K562 (cell line): ENCODE measurements around the gene TMEM273. TPM values are rescaled to one million over a fixed set of nuclear protein-coding genes. Genes with fewer than 3 reads are reported as not detected.

Experiments
- CREBBP ChIP-seq: IDR thresholded peaks from one replicate; pipeline ENCODE4 v1.6.1; 2012; ENCODE audit warnings: low read depth, mild to moderate bottlenecking, control low read depth, inconsistent platforms, low read length
- CUX1 ChIP-seq: fragments of 200-800 bp; sonication (Bioruptor generic); IDR thresholded peaks from 2 replicates; pipeline ENCODE4 v1.6.1; 2016; ENCODE audit warnings: missing genetic modification characterization, missing compliant biosample characterization
- DLX4 ChIP-seq: fragments of 250-450 bp; sonication (Bioruptor Pico); IDR thresholded peaks from 2 replicates; pipeline ENCODE4 v1.6.1; 2021; ENCODE audit warnings: mild to moderate bottlenecking
- FOXK1 ChIP-seq: sonication (generic); formaldehyde crosslinking; IDR thresholded peaks from 2 replicates; pipeline ENCODE4 v1.8.0; 2022; ENCODE audit warnings: missing genetic modification reagents, mild to moderate bottlenecking, borderline replicate concordance
- GMEB1 ChIP-seq: fragments of 250-450 bp; sonication (Bioruptor Pico); IDR thresholded peaks from 2 replicates; pipeline ENCODE4 v1.4.0; 2020; ENCODE audit warnings: mild to moderate bottlenecking
- KDM2B ChIP-seq: fragments of 250-450 bp; sonication (Bioruptor Pico); IDR thresholded peaks from 2 replicates; pipeline ENCODE4 v1.8.0; 2021; ENCODE audit warnings: mild to moderate bottlenecking, moderate library complexity
- NFE2 ChIP-seq: IDR thresholded peaks from 2 replicates; pipeline ENCODE4 v1.6.1; 2014; ENCODE audit warnings: antibody characterized with exemption, low read depth
- NR2F6 ChIP-seq: fragments of 450-650 bp; formaldehyde crosslinking; IDR thresholded peaks from 2 replicates; pipeline ENCODE4 v1.4.0; 2020; ENCODE audit warnings: mild to moderate bottlenecking
- PHF21A ChIP-seq: fragments of 450-650 bp; IDR thresholded peaks from 2 replicates; pipeline ENCODE4 v1.6.1; 2017; ENCODE audit warnings: low read depth, borderline replicate concordance
- SMARCA5 ChIP-seq: fragments of 450-650 bp; IDR thresholded peaks from 2 replicates; pipeline ENCODE4 v1.6.1; 2016
- SOX6 ChIP-seq: fragments of 450-650 bp; IDR thresholded peaks from 2 replicates; pipeline ENCODE4 v1.6.1; 2014; ENCODE audit warnings: mild to moderate bottlenecking
- TBP ChIP-seq: optimal IDR thresholded peaks from 2 replicates; pipeline ENCODE3; 2011; ENCODE audit warnings: low read depth, low read length, improper control_type of control experiment
- ZBTB2 ChIP-seq: fragments of 450-650 bp; IDR thresholded peaks from 2 replicates; pipeline ENCODE4 v1.6.1; 2016; ENCODE audit warnings: antibody characterized with exemption
- ZNF212 ChIP-seq: fragments of 450-650 bp; formaldehyde crosslinking; IDR thresholded peaks from 2 replicates; pipeline ENCODE4 v1.4.0; 2020; ENCODE audit warnings: mild to moderate bottlenecking
- ZNF41 ChIP-seq: fragments of 250-450 bp; sonication (Bioruptor Pico); conservative IDR thresholded peaks from 2 replicates; pipeline ENCODE4 v1.4.0; 2020; ENCODE audit warnings: mild to moderate bottlenecking
- polyA plus RNA-seq, 8 experiments: library from polyadenylated mRNA; depleted of rRNA in 4 of 8; stranded (reverse) in 5 of 8; unstranded in 3 of 8; fragments of >200 nt; fragmentation: Nextera tagmentation in 2 of 8; fragmentation: Illumina TruSeq in 1 of 8; extraction: Ambion mirVana in 2 of 8; extraction: Trizol in 1 of 8; gene quantifications; 2 replicates each; pipeline versions ENCODE4 v1.2.1 to v1.2.3, GENCODE V29; 2011 to 2014; ENCODE audit warnings: inconsistent platforms in 1 of 8, missing spikeins in 1 of 8
- total RNA-seq, 7 experiments: library from RNA; depleted of rRNA in 6 of 7; stranded (reverse); fragments of >200 nt in 6 of 7; fragmentation: Illumina TruSeq in 2 of 7; extraction: Trizol in 2 of 7; gene quantifications; 2 replicates each; pipeline versions ENCODE4 v1.2.1 to v1.2.3, GENCODE V29; 2011 to 2021; ENCODE audit warnings: low replicate concordance in 1 of 7
- TF ChIP-seq, protein P1 (sequence below): fragments of 250-450 bp; sonication (Bioruptor Pico); IDR thresholded peaks from 2 replicates; pipeline ENCODE4 v1.5.1; 2021; ENCODE audit warnings: mild to moderate bottlenecking
- TF ChIP-seq, protein P2 (sequence below): fragments of 250-450 bp; sonication (Bioruptor Pico); IDR thresholded peaks from 2 replicates; pipeline ENCODE4 v1.8.0; 2021; ENCODE audit warnings: moderate library complexity, mild to moderate bottlenecking, inconsistent platforms

The TMEM273 gene
- total and polyA plus RNA-seq, 9 of the 15 experiments (the other 6 are each of a cell fraction or from before 2014, with no cell fraction given): 39.2 to 131 (median 95.6) TPM

GRCh38 chr10:49173201-49173772, 14.9 kb downstream of the TMEM273 start (continued):
- TF ChIP-seq CUX1: no peak
- TF ChIP-seq, protein P1, sequence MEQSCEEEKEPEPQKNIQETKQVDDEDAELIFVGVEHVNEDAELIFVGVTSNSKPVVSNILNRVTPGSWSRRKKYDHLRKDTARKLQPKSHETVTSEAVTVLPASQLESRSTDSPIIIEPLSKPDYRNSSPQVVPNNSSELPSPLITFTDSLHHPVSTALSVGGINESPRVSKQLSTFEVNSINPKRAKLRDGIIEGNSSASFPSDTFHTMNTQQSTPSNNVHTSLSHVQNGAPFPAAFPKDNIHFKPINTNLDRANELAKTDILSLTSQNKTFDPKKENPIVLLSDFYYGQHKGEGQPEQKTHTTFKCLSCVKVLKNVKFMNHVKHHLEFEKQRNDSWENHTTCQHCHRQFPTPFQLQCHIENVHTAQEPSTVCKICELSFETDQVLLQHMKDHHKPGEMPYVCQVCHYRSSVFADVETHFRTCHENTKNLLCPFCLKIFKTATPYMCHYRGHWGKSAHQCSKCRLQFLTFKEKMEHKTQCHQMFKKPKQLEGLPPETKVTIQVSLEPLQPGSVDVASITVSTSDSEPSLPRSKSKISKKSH (CRISPR knock-in tag): no peak
- TF ChIP-seq SOX6: peak; percentile 95
- TF ChIP-seq SMARCA5: peak; percentile 46; the same call in 1 of the 2 replicates
- peak; percentile 50; the same call in 1 of the 2 replicates for TF ChIP-seq ZBTB2
- TF ChIP-seq, protein P2, sequence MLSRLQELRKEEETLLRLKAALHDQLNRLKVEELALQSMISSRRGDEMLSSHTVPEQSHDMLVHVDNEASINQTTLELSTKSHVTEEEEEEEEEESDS (CRISPR knock-in tag): no peak
- TF ChIP-seq ZNF41 (CRISPR knock-in tag): 0 out of 2 replicates have a peak, but pooled peaks have one; percentile 11
- no peak for TF ChIP-seq ZNF212 (CRISPR knock-in tag)
- no peak for TF ChIP-seq NFE2
- TF ChIP-seq PHF21A: no peak
- TF ChIP-seq CREBBP: no peak
- TF ChIP-seq GMEB1 (CRISPR knock-in tag): no peak
- TF ChIP-seq FOXK1 (CRISPR knock-in tag): no peak
- TF ChIP-seq KDM2B (CRISPR knock-in tag): no peak
- no peak for TF ChIP-seq NR2F6 (CRISPR knock-in tag)
- peak; percentile 42 for TF ChIP-seq TBP
- TF ChIP-seq DLX4 (CRISPR knock-in tag): no peak
